Epithelial cell of esophagus (primary cell): Measurements from ENCODE around the gene SBDS.
"Not testable (repeated sequence)": the region's sequence is repeated elsewhere in the genome, so short reads cannot be mapped to it uniquely, and the experiment has no call there.

ENCODE experiments used
- DNase-seq: peaks from one replicate; pipeline ENCODE4 v3.0.0; 2010; ENCODE audit warnings: low read depth
- H3K4me3 ChIP-seq: 2 replicates; pipeline ENCODE4 v1.5.1; 2011; ENCODE audit warnings: mild to moderate bottlenecking, low read length, control low read depth
- TF ChIP-seq, protein P1 (sequence below): IDR thresholded peaks from 2 replicates; pipeline ENCODE4 v1.5.1; 2011; ENCODE audit warnings: low read depth, mild to moderate bottlenecking, low read length, control low read depth, inconsistent platforms; ENCODE audit not compliant: insufficient read depth; ENCODE audit errors: missing control alignments

SBDS gene

DNA sequence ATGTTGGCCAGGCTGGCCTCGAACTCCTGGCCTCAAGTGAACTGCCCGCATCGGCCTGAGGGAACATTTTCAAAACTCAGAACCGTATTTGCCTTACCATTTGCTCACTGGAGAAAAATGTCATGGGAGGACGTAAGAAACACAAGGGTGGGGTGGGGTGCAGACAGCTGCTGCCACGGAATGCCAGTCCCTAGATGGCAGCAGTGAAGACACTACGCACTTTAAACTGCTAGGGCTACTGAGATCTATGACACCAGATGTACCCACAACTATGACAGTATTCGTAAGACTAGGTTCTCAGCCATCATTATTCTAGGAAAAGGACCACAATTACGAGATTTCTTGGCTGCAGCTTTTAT, 716 bp downstream of the SBDS start:
- peak; percentile 85 for DNase-seq
- TF ChIP-seq, protein P1, sequence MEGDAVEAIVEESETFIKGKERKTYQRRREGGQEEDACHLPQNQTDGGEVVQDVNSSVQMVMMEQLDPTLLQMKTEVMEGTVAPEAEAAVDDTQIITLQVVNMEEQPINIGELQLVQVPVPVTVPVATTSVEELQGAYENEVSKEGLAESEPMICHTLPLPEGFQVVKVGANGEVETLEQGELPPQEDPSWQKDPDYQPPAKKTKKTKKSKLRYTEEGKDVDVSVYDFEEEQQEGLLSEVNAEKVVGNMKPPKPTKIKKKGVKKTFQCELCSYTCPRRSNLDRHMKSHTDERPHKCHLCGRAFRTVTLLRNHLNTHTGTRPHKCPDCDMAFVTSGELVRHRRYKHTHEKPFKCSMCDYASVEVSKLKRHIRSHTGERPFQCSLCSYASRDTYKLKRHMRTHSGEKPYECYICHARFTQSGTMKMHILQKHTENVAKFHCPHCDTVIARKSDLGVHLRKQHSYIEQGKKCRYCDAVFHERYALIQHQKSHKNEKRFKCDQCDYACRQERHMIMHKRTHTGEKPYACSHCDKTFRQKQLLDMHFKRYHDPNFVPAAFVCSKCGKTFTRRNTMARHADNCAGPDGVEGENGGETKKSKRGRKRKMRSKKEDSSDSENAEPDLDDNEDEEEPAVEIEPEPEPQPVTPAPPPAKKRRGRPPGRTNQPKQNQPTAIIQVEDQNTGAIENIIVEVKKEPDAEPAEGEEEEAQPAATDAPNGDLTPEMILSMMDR = peak; percentile 38
- H3K4me3 ChIP-seq = peak overlapping the region; percentile 67

DNA sequence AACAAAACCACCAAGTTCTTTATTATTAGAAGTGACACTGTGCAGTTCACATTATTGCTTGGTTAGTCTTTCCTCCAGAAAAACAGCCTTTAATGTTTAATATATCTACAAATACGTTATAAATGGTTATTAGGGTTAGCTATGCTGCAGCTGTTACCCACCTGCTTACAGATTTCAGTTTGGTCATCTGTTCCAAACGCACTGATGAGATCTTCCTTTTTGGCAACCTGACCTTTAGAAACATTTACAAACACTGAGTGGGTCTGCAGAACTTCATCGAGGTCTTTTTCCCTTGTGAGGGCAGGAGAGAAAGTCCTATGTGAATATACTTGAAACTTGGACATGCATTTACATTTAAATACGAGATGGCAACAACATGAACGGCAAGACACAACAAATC, 1.3 kb downstream of the SBDS start:
- H3K4me3 ChIP-seq = peak overlapping the region; percentile 67

DNA sequence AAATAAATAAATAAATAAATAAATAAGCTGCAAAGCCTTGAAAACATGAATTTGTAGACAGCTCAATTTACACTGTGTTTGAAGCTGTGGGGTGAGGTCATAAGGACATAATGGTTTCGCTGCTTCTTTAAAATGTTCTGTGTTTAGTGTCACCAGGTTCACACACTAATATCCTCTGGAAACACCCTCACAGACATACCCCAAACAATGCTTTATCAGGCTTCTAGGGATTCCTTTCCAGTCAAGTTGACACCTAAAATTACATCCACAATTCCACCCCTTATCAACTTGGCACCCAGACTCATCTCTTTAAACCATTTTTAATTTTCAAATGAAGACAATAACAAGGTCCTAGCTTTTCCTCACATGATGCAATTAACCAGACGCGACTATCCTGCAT, 5.8 kb downstream of the SBDS start:
- DNase-seq, H3K4me3 ChIP-seq: not testable (repeated sequence)

More for the DNA sequence above, 1.3 kb downstream of the SBDS start:
- not testable (repeated sequence) for DNase-seq

DNA sequence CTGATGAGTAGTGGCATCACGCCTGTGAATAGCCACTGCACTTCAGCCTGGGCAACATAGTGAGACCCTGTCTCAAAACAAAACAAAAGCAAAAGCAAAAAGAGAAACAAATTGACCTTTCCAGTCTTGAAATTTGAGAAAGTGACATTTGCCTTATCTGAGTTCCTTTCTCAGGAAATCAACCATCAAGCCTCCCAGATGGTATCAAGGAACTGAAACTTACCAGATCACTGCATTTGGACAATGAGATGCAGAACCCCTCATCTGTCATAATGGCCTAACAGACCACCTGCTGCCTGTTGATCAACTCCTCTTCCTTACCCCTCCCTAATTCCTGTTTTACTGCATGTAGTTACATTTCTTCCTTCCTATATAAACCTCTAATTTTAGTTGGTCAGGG, 15.1 kb downstream of the SBDS start:
- not testable (repeated sequence) for DNase-seq, H3K4me3 ChIP-seq

DNA sequence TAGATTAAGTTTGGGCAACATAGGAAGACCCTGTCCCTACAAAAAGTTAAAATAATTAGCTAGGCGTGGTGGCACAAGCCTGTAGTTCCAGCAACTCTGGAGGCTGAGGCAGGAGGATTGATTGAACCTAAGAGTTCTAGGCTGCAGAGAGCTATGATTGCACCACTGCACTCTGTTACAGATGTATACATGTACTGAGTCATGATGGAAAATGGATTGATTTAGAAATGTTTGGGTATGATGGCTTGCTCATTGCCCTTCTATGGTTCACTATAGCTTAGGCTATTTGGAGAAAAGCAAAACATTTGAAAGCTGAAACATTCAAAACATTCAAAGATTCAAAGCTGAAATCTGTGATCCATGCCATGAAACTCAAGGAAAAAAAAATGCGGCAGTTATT, 16.4 kb downstream of the SBDS start:
- not testable (repeated sequence) for H3K4me3 ChIP-seq
- DNase-seq = peak; percentile 18

DNA sequence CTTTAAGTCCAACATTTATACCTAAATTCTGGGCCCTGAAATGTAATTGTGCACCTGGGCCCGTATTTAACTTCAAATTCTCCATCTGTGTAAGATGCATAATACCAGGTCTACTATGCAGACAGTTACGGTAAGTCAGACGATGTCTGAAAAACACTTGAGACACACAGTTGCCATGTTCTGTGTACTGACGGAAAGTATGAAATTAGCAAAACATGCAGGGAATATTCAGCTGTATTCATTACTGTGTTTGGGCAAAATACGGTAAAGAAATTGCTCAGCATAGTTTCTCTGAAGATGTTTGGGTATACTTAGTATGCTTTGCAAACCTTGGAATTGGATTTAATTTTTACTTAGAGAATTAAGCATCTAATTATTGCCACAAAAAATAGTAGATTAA, 17.1 kb downstream of the SBDS start:
- H3K4me3 ChIP-seq, DNase-seq: not testable (repeated sequence)

DNA sequence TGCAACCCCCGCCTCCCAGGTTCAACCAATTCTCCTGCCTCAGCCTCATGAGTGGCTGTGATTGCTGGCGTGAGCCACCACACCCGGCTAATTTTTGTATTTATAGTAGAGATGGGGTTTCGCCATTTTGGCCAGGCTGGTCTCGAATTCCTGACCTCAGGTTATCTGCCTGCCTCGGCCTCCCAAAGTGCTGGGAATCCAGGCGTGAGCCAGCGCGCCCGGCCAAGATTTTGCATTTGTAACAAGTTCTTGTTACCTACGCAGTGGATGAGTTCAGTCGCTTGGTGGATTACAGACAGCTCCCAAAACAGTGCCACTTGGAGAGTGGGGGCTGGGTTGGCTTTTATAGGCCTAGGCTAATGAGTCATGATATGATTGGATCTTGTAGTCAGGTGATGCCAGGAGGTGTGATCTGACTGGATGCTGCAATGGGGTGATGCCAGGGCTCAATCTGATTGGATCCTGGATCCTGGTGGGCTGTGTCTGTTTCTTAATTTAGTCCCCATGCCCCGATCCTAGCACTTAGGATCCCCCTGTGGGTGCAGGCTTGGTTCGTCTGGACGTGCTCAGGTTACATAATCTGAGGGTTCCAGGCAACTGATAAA, 20.3 kb downstream of the SBDS start:
- DNase-seq = no peak
- H3K4me3 ChIP-seq = no peak overlapping the region
- TF ChIP-seq, protein P1 = no peak

DNA sequence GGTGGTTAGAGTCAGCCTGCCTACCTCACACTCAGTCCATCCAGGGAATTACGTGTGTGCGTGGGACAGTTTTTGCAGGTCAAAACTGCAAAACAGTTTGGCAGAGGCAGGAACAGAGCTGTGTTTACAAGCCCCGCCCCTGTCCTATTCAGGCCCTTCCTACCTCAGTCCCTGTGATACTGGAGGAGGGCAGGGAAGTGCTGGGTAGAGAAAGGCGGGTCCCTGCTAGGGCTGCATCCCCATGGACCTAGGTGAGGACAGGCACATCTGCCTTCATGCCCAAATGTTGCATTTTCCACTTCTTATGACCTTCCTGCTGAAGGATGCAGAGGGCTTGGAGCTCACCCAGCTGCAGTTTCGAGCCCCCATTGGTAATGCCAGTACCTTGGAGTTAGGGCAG, 25.1 kb downstream of the SBDS start:
- TF ChIP-seq, protein P1 = no peak

DNA sequence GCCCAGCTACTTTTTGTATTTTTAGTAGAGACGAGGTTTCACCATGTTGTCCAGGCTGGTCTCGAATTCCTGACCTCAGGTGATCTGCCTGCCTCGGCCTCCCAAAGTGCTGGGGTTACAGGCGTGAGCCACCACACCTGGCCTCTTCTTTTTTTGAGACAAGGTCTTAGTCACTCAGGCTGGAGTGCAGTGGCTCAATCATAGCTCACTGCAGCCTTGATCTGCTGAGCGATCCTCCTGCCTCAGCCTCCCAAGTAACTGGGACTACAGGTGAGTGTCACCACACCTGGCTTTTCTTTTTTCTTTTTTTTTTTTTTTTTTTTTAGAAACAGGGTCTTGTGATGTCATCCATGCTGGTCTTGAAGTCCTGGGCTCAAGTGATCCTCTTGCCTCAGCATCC, 26.4 kb downstream of the SBDS start:
- not testable (repeated sequence) for DNase-seq, H3K4me3 ChIP-seq

More for the DNA sequence above, 25.1 kb downstream of the SBDS start:
- DNase-seq = no peak
- H3K4me3 ChIP-seq = no peak overlapping the region

DNA sequence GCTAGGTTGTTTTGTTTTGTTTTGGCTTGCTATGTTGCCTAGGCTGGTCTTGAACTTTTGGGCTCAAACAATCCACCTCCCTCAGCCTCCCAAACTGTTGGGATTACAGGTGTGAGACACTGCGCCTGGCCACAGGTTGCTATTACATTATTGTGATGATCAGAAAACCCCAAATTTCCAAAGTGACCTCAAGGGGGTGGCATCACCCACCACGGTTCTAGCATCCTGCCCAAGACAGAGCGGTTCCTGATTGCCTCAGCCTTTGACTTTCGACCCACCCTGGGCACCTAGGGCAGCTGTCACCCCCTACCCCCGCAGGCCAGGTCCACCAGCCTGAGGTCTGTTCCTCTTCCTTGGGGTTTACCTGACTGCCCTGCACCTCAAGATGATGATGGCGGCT, 28.4 kb downstream of the SBDS start:
- H3K4me3 ChIP-seq = no peak overlapping the region
- TF ChIP-seq, protein P1 = no peak
- DNase-seq = no peak
